Stimulated activated CD8-positive, alpha-beta memory T cell treated with anti-CD3 and anti-CD28 coated beads, Interleukin-12 subunit alpha, Interleukin-12 subunit beta, amount 100 ng/mL, for 24 hours (primary cell): Measurements from ENCODE around the gene VAC14.

ENCODE experiments used
- DNase-seq: peaks from one replicate; pipeline ENCODE4 v3.0.0-alpha.2; 2020; ENCODE audit errors: extremely low read depth

Gene VAC14

GRCh38 chr16:70692873-70693671, 107.9 kb downstream of the VAC14 start:
- DNase-seq: no peak

- no peak for DNase-seq
Measured at GRCh38 chr16:70692130-70692872, 108.7 kb downstream of the VAC14 start.

GRCh38 chr16:70691223-70692129, 109.5 kb downstream of the VAC14 start:
- DNase-seq: no peak

GRCh38 chr16:70689970-70690891, 110.7 kb downstream of the VAC14 start:
- no peak for DNase-seq

- no peak for DNase-seq
Measured at GRCh38 chr16:70689035-70689969, 111.7 kb downstream of the VAC14 start.

GRCh38 chr16:70688246-70688742, 112.7 kb downstream of the VAC14 start:
- no peak for DNase-seq

GRCh38 chr16:70687671-70688245, 113.2 kb downstream of the VAC14 start:
- DNase-seq: no peak

GRCh38 chr16:70687102-70687511, 113.9 kb downstream of the VAC14 start:
- no peak for DNase-seq

- DNase-seq: no peak
Measured at GRCh38 chr16:70686376-70687101, 114.4 kb downstream of the VAC14 start.

- no peak for DNase-seq
Measured at GRCh38 chr16:70685938-70686375, 115.0 kb downstream of the VAC14 start, which contains the start of gene MTSS2. MTSS2 (minus strand) TSS chr16:70686053; CDS start chr16:70685791, 262 bp downstream.

- no peak for DNase-seq
Measured at GRCh38 chr16:70685061-70685937, 115.7 kb downstream of the VAC14 start.

- DNase-seq: no peak
Measured at GRCh38 chr16:70684146-70685060, 116.6 kb downstream of the VAC14 start.

GRCh38 chr16:70683146-70683944, 117.6 kb downstream of the VAC14 start:
- no peak for DNase-seq

- no peak for DNase-seq
Measured at GRCh38 chr16:70682239-70683145, 118.5 kb downstream of the VAC14 start.
